Measurements from ENCODE around the gene MVB12B.
A peak's percentile ranks its signal among the peaks of the same experiment; 100 is the strongest.

Gene MVB12B

DNA sequence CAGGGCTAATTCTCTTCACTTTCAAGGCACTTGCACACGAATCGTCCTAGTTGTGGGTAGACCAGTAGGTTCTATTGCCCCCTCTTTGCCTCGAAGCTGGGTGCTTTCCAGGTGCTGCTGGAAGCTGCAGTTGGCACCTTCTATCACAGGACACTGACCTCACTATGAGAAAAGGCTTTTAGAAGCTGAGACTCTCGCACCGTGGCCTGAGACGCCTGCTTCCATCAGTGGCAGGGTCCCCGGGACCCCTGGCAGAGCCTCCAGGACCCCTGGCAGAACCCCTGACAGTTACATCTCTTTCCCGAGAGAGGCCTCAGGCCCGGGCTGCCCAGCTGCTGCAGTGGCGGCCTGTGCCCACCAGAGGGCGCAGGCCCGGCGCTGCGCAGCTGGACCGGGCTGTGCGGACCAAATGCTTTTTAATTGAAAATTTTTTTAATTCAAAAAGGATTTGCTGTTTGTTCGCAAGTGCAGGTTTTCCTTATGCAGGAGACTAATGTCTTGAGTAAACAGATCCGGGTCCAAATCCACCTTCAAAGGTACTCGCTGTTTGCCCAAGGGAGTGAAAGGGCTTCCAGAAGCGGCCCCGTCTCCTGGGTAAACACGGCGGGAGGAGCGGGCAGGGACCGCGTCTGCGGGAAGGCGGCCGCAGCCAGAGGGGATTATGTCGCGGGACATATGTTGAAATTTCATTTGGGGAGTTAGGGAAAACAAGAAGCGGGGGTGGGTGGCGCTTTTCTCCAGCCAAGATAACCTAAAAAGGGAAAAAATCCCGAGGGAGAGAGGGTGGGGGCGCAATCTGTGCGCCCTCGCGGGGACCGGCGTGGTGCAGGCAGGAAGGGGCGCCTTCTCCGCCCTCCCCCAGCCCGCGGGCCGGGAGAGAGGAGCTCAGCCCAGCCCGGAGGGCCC lies 172.6 kb downstream of the MVB12B start:
- no peak for DNase-seq (ENCODE audit: low read depth)
- in situ Hi-C loops (cut with HindIII; ENCODE audit: low sequenced_read_pairs) = no loop called here
- H3K4me3 ChIP-seq (ENCODE audit: low read depth, low read length) = peak overlapping the region; percentile 41
- TF ChIP-seq, protein P1, sequence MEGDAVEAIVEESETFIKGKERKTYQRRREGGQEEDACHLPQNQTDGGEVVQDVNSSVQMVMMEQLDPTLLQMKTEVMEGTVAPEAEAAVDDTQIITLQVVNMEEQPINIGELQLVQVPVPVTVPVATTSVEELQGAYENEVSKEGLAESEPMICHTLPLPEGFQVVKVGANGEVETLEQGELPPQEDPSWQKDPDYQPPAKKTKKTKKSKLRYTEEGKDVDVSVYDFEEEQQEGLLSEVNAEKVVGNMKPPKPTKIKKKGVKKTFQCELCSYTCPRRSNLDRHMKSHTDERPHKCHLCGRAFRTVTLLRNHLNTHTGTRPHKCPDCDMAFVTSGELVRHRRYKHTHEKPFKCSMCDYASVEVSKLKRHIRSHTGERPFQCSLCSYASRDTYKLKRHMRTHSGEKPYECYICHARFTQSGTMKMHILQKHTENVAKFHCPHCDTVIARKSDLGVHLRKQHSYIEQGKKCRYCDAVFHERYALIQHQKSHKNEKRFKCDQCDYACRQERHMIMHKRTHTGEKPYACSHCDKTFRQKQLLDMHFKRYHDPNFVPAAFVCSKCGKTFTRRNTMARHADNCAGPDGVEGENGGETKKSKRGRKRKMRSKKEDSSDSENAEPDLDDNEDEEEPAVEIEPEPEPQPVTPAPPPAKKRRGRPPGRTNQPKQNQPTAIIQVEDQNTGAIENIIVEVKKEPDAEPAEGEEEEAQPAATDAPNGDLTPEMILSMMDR (IDR thresholded peaks at IDR 0.05; ENCODE audit: low read depth, low read length, missing control alignments) = peak; percentile 98

DNA sequence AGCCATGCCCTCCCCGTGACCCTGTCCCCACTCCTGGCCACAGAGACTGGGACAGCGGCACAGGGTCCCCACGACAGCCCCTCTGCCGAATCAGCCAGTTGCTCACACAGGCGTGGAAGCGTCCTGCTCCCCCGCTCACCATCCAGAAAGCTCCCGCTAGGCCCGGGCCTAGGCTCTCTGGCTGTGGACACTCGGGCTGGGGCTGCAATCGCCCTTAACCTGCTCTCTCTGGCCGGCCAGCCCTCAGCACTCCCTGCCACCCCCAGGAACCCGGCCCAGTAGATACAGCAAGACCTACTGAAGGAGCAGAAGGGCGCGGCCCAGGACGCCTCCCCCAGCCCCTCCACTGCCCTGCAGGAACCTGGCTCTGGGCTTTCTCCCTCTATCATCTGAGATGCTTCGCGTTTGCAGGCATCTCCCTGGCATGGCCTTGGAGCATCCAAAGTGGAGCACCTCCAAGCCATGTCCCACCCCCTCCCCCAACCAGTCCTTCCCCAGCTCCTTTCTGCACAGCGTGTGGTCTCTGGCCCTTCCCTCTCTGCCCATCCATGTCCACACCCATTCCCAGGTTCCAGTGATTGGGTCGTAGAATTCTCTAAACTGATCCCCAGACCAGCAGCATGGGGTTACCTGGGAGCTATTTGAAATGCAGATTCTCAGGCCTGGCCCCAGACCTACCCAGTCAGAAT lies 173.4 kb downstream of the MVB12B start:
- in situ Hi-C loops (cut with HindIII; ENCODE audit: low sequenced_read_pairs) = no loop called here
- TF ChIP-seq, protein P1 (IDR thresholded peaks at IDR 0.05; ENCODE audit: low read depth, low read length, missing control alignments) = no peak
- DNase-seq (ENCODE audit: low read depth) = no peak
- H3K4me3 ChIP-seq (ENCODE audit: low read depth, low read length) = peak overlapping the region; percentile 41

DNA sequence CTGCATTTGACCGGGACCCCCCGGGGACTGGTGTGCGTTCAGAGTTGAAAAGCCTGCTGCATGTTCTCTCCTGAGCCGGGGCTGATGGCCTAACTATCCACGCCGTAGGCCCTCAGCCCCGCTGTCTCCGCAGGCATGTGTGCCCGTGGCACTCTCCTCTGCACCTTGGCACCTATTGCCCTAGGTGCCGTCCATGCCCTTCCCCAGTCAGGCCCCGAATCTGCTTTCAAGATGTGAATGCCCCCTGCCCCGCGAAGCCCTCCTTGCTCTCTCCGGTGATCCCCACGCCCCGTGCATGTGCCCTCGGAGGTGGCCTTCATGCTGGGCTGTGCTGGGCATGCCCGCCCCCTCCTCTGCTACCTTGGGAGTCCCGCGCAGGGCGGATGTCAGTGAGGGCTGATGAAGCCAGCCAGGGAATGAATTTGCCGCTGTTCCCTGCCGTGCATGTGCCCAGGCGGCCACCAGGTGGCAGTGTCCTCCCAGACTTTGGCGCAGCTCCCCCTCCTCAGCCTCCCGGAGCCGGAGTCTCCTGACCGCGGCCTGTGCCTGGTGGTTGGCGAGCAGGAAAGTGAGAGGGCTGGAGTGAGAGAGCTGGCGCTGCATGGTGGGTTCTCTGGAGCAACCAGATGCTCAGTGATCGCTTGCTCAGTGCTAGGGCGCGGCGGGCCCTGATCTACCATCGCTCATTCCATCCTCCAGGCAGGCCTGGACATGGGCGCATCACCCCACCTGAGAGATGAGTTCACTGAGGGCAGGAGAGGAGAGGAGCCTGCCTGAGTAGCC lies 174.2 kb downstream of the MVB12B start:
- TF ChIP-seq, protein P1 (IDR thresholded peaks at IDR 0.05; ENCODE audit: low read depth, low read length, missing control alignments) = peak; percentile 92
- no peak overlapping the region for H3K4me3 ChIP-seq (ENCODE audit: low read depth, low read length)
- peak; percentile 49 for DNase-seq (ENCODE audit: low read depth)
- in situ Hi-C loops (cut with HindIII; ENCODE audit: low sequenced_read_pairs) = no loop called here

DNA sequence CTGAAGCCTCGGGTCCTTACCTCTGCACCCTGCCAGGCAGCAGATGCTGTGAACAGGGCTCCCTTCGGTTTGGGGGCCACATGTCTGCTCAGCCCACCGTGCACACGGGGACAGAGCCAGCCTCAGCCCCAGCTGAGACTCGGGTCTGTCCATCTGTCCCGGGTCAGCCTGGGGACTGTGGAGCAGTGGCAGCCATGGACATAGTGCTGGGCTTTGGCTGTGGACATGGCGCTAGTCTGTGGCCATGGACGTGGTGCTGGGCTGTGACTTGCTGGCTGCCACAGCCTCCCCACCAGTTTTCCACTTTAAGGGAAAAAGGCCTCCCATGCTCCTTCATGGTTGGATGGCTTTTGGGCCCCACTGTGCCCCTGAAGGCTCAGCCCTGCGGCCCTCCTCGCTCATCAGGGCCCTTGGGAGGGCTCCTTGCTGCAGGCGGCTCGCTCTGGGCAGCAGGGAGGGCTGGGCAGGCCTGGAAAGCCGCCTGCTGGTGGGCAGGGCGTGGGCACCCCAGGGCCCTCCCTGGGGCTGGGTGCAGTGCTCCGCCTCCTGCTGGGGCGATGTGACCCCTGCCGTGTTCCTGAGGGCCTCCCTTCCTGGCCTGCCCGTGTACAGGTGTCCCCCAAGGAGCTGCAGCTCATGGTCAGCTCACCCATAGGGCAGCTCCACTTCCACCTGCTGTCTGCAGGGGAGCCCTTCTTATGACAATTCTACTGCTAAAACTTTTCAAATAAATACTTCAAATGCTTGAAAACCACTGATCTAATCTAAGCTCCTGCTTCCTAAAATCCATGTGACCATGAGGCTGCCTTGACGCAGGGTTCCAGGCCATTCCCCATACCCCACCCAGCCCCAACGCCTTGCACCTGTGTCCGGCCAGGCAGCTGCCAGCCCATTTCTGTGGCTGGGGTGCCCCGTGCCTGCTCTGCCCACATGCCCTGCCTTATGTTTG lies 175.0 kb downstream of the MVB12B start:
- DNase-seq (ENCODE audit: low read depth) = no peak
- H3K4me3 ChIP-seq (ENCODE audit: low read depth, low read length) = no peak overlapping the region
- in situ Hi-C loops (cut with HindIII; ENCODE audit: low sequenced_read_pairs) = no loop called here
- TF ChIP-seq, protein P1 (IDR thresholded peaks at IDR 0.05; ENCODE audit: low read depth, low read length, missing control alignments) = peak; percentile 12

DNA sequence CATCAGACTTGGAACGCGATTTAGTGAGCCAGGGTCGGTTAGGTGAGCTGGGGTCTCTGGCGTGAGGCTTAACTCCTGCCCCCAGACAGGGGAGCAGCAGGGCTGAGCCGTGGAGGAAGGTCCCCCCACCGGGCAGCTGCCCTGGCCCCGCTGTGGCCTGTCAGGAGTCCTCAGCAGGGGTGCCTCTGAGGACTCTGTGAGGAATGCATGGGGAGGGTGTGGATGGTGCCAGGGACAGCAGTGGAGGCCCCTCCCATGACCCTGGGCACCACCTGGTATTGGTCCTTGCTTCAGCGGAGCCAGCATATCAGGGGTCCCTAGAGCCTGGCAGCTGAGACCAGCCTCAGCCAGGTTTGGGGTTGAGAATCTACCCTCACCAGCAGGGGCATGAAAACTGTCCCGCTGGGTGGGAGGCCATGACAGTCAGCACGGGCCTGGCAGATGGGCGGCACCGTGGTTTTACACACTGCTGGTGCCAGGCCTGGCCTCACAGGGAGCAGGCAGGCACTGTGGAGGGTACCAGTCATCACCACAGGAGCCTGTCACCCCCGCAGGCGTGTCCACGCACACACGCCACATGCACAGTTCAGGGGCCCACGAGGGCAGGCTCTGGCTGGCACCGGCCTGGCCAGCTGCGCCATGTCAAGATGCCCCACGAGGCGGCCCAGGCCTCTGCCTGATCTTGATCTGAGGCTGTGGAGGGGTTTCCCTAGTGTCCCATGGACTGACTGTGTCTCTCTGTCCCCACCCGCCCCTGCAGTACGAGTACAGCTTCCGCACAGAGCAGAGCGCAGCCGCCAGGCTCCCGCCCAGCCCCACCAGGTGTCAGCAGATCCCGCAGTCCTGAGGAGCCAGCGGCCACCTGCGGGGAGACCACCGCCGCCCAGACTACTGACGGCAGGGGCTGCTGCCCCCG lies 176.0 kb downstream of the MVB12B start:
- in situ Hi-C loops (cut with HindIII; ENCODE audit: low sequenced_read_pairs) = no loop called here
- no peak for DNase-seq (ENCODE audit: low read depth)
- TF ChIP-seq, protein P1 (IDR thresholded peaks at IDR 0.05; ENCODE audit: low read depth, low read length, missing control alignments) = no peak
- no peak overlapping the region for H3K4me3 ChIP-seq (ENCODE audit: low read depth, low read length)

Data from astrocyte of the cerebellum (primary cell).